PC-3 (cell line): ENCODE results near the gene OPRD1. TPM values are rescaled to one million over a fixed set of nuclear protein-coding genes. Genes with fewer than 3 reads are reported as not detected.

ENCODE experiments used
- ATAC-seq: fragments of 200-7000 bp; cut with Tn5 transposase; 2 replicates; pipeline ENCODE4 v1.9.1; 2020; ENCODE audit warnings: mild to moderate bottlenecking, moderate library complexity
- BruUV-seq: library from RNA; stranded (reverse); fragments of 400-500 nt; replicated peaks from 2 replicates; lab custom pipeline; 2021; lab: Mats Ljungman, UMichigan
- CTCF ChIA-PET: fragments of 300-600 bp; sonication (Branson Sonifier 250); formaldehyde crosslinking; loops from one replicate; lab custom pipeline; 2022; ENCODE audit warnings: antibody characterized with exemption; lab: Charles Lee
- POLR2A ChIA-PET: fragments of 300-600 bp; sonication (Branson Sonifier 250); formaldehyde crosslinking; loops from one replicate; lab custom pipeline; 2022; ENCODE audit warnings: antibody characterized with exemption; ENCODE audit not compliant: unreplicated experiment; lab: Charles Lee
- DNase-seq: peaks from one replicate; pipeline ENCODE4 v3.0.0-alpha.2; 2015
- H2AFZ ChIP-seq: fragments of 300-600 bp; sonication (generic); 2 replicates; pipeline ENCODE4 v1.6.0; 2016; ENCODE audit warnings: antibody characterized with exemption, low read length
- H3F3A ChIP-seq: fragments of 300-600 bp; sonication (generic); one replicate; pipeline ENCODE4 v1.6.0; 2017; ENCODE audit warnings: antibody characterized with exemption, low read length, control low read depth, mild to moderate bottlenecking; ENCODE audit not compliant: unreplicated experiment
- H3K27ac ChIP-seq: fragments of 300-600 bp; sonication (generic); 2 replicates; pipeline ENCODE4 v1.5.1; 2016; ENCODE audit warnings: mild to moderate bottlenecking, low read length
- H3K27me3 ChIP-seq: fragments of 300-600 bp; sonication (generic); 2 replicates; pipeline ENCODE4 v1.6.1; 2016; ENCODE audit warnings: low read length, mixed read lengths
- H3K36me3 ChIP-seq: fragments of 300-600 bp; sonication (generic); 2 replicates; pipeline ENCODE4 v1.6.1; 2016; ENCODE audit warnings: low read depth, mixed run types, low read length, mixed read lengths
- H3K4me1 ChIP-seq: fragments of 300-600 bp; sonication (generic); 2 replicates; pipeline ENCODE4 v1.5.1; 2016; ENCODE audit warnings: low read length; ENCODE audit not compliant: insufficient read depth
- H3K4me2 ChIP-seq: fragments of 300-600 bp; sonication (generic); 2 replicates; pipeline ENCODE4 v1.6.0; 2016; ENCODE audit warnings: low read length
- H3K4me3 ChIP-seq: fragments of 300-600 bp; sonication (generic); 2 replicates; pipeline ENCODE4 v1.5.1; 2016; ENCODE audit warnings: mild to moderate bottlenecking, low read length, mixed read lengths
- H3K79me2 ChIP-seq: fragments of 300-600 bp; sonication (generic); 2 replicates; pipeline ENCODE4 v1.6.1; 2017; ENCODE audit warnings: low read length, mixed read lengths
- H3K9ac ChIP-seq: fragments of 300-600 bp; sonication (generic); 2 replicates; pipeline ENCODE4 v1.6.0; 2016; ENCODE audit warnings: mild to moderate bottlenecking, low read length
- H3K9me2 ChIP-seq: fragments of 300-600 bp; sonication (generic); replicated peaks from 2 replicates; pipeline ENCODE4 v1.6.1; 2016; ENCODE audit warnings: mixed run types, low read length, mixed read lengths
- H3K9me3 ChIP-seq: fragments of 300-600 bp; sonication (generic); 2 replicates; pipeline ENCODE4 v1.6.1; 2016; ENCODE audit warnings: low read length, mixed read lengths
- H4K20me1 ChIP-seq: fragments of 300-600 bp; sonication (generic); 2 replicates; pipeline ENCODE4 v1.6.1; 2016; ENCODE audit warnings: low read length, mixed read lengths
- EZH2 ChIP-seq: fragments of 300-600 bp; sonication (generic); IDR thresholded peaks from one replicate; pipeline ENCODE4 v1.6.1; 2017; ENCODE audit warnings: antibody characterized with exemption, mild to moderate bottlenecking, low read length; ENCODE audit not compliant: unreplicated experiment
- EZH2phosphoT487 ChIP-seq: fragments of 300-600 bp; sonication (generic); IDR thresholded peaks from 2 replicates; pipeline ENCODE4 v1.6.1; 2018; ENCODE audit warnings: mild to moderate bottlenecking, antibody characterized with exemption, low read length, borderline replicate concordance
- intact Hi-C: fragments of 100-400 bp; cut with micrococcal nuclease; formaldehyde crosslinking; loops from 2 replicates; pipeline ENCODE4 v1.9.0; 2023
- total RNA-seq: library from RNA; depleted of rRNA; stranded (reverse); fragments of >200 nt; gene quantifications from 2 replicates; pipeline ENCODE4 v1.2.3, GENCODE V29; 2014
- TF ChIP-seq, protein P1 (sequence below): fragments of 300-600 bp; sonication (generic); conservative IDR thresholded peaks from 2 replicates; pipeline ENCODE4 v1.5.1; 2017; ENCODE audit warnings: antibody characterized with exemption, low read depth, mild to moderate bottlenecking, low read length

Gene OPRD1
- total RNA-seq, 1 experiment from 2014 or later, result not detected

DNA sequence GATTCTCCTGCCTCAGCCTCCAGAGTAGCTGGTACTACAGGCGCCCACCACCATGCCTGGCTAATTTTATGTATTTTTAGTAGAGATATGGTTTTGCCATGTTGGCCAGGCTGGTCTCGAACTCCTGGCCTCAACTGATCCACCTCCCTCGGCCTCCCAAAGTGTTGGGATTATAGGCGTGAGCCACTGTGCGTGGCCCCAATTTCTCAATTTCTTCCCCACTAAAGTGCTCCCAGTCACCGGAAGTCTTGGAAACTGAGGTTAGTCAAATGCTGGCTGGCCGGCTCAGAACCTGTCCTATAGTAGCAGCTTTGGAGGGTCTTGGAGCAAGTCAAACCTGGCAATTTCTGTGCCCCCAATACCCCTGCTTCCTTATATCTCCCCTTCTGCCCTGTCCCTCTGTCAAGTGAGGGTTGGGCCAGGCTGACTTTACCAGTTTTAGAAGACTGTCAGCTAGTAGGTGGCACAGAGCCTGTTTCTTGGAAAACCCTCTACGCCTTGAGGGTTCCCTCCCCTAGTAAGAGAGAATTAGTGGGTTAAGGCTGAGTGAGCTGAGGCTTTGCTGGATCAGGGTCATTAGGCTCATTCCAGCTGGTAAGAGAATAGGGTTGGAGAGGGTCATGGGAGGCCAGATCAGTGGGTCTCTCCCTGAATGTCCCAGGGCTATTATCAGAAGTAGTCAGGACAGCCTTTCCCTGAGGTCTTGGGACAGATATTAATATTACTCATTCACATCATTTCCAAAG lies 94.1 kb downstream of the OPRD1 start:
- Histone ChIP-seq H3F3A (no peaks in the 10 kb centered on the region), H3K79me2 (no peaks in the 10 kb centered on the region), H3K27me3 (no peaks in the 10 kb centered on the region), H2AFZ (no peak overlapping the region), H3K4me3 (no peak overlapping the region), H3K4me1 (no peaks in the 10 kb centered on the region), H3K9ac (no peak overlapping the region), H3K9me3 (no peaks in the 10 kb centered on the region), H4K20me1 (no peaks in the 10 kb centered on the region), H3K36me3 (no peaks in the 10 kb centered on the region), H3K4me2 (no peak overlapping the region), H3K27ac (no peak overlapping the region), H3K9me2 (no peaks in the 10 kb centered on the region)
- TF ChIP-seq EZH2phosphoT487 (no peak), EZH2 (no peak)
- TF ChIP-seq, protein P1, sequence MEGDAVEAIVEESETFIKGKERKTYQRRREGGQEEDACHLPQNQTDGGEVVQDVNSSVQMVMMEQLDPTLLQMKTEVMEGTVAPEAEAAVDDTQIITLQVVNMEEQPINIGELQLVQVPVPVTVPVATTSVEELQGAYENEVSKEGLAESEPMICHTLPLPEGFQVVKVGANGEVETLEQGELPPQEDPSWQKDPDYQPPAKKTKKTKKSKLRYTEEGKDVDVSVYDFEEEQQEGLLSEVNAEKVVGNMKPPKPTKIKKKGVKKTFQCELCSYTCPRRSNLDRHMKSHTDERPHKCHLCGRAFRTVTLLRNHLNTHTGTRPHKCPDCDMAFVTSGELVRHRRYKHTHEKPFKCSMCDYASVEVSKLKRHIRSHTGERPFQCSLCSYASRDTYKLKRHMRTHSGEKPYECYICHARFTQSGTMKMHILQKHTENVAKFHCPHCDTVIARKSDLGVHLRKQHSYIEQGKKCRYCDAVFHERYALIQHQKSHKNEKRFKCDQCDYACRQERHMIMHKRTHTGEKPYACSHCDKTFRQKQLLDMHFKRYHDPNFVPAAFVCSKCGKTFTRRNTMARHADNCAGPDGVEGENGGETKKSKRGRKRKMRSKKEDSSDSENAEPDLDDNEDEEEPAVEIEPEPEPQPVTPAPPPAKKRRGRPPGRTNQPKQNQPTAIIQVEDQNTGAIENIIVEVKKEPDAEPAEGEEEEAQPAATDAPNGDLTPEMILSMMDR, result no peak
- ATAC-seq (no peak), DNase-seq (no peak)
- intact Hi-C loops, result no loop called here
- CTCF ChIA-PET, result no interaction called here
- BruUV-seq, result no TSS peak
- POLR2A ChIA-PET, result no interaction called here

DNA sequence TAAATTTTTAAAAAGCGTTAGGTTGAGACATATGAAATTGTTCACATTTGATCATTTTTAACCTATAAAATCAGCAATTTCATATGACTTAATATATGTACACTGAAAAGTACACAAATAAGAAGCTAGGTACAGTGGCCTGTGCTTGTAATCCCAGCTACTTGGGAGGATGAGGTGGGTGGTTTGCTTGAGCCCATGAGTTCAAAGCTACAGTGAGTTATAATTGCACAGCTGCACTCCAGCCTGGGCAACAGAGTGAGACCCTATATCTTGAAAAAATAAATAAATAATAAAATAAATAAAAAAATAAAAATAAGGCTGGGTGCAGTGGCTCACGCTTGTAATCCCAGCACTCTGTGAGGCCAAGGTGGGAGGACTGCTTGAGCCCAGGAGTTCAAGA lies 97.2 kb downstream of the OPRD1 start:
- H3F3A ChIP-seq, result no peaks in the 10 kb centered on the region
- H3K4me1 ChIP-seq, result peaks cover 7% of the 10 kb centered on the region
- BruUV-seq, result no TSS peak
- H3K9ac ChIP-seq, result no peak overlapping the region
- H4K20me1 ChIP-seq, result no peaks in the 10 kb centered on the region
- no peaks in the 10 kb centered on the region for H3K9me2 ChIP-seq
- no peaks in the 10 kb centered on the region for H3K27me3 ChIP-seq
- H3K27ac ChIP-seq, result no peak overlapping the region
- no peak overlapping the region for H2AFZ ChIP-seq
- no peak overlapping the region for H3K4me2 ChIP-seq
- H3K36me3 ChIP-seq, result no peaks in the 10 kb centered on the region
- H3K79me2 ChIP-seq, result no peaks in the 10 kb centered on the region
- TF ChIP-seq, protein P1, result no peak
- TF ChIP-seq EZH2phosphoT487 (no peak), EZH2 (no peak)
- ChIA-PET POLR2A (no interaction called here), CTCF (no interaction called here)
- no peaks in the 10 kb centered on the region for H3K9me3 ChIP-seq
- no peak for DNase-seq
- no peak overlapping the region for H3K4me3 ChIP-seq
- no peak for ATAC-seq
- intact Hi-C loops, result no loop called here

DNA sequence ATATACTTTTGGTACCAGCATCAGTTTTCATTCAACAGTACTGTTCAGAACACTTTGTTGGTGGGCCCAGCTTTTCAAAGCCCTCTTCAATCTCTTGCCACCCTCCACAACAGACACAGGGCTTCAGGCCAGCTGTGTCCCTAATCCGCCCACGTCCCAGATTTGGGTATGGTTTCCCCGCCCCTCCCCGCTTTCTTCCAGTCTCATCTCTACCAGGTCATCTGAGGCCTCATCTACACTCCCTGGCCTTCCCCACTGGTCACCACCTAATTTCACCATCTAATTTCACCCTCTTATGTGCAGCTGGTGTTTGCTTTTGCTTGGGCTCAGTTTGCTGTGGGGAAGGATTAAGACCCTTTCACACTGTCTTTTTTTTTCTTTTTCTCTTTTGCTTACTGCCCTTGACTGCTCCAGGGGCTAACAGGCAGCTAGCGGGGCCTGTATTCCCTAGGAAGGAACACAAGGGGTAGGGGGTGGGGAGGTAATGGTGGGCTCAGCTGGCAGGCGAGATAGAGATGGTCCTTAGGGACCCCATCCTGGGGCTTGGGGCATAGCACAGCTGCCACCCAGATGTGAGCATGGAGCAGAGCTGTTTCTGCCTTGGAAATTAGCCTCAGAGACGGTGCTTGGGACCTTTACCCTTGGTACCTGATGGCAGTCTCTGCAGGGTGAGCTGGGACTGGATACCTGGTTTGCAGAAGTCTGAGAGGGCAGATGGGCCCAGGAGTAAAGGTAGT lies 98.6 kb downstream of the OPRD1 start:
- no peak for TF ChIP-seq EZH2phosphoT487
- TF ChIP-seq EZH2, result no peak
- TF ChIP-seq, protein P1, result no peak
- ChIA-PET POLR2A (no interaction called here), CTCF (no interaction called here)
- no peaks in the 10 kb centered on the region for H3F3A ChIP-seq
- no TSS peak for BruUV-seq
- no peak for ATAC-seq
- no peaks in the 10 kb centered on the region for H3K27me3 ChIP-seq
- H4K20me1 ChIP-seq, result no peaks in the 10 kb centered on the region
- H3K79me2 ChIP-seq, result peaks cover 8% of the 10 kb centered on the region
- no peak overlapping the region for H3K4me2 ChIP-seq
- H3K9me3 ChIP-seq, result no peaks in the 10 kb centered on the region
- H3K4me1 ChIP-seq, result peaks cover 9% of the 10 kb centered on the region
- H3K4me3 ChIP-seq, result no peak overlapping the region
- no peak for DNase-seq
- no peaks in the 10 kb centered on the region for H3K9me2 ChIP-seq
- H3K36me3 ChIP-seq, result no peaks in the 10 kb centered on the region
- no peak overlapping the region for H3K9ac ChIP-seq
- H2AFZ ChIP-seq, result no peak overlapping the region
- intact Hi-C loops, result loop anchor here (5.0 kb wide), 1 partner anchor 107 kb away; no protein-coding TSS in a partner anchor
- H3K27ac ChIP-seq, result no peak overlapping the region
